Measurements from ENCODE around the gene ALPG.

DNA sequence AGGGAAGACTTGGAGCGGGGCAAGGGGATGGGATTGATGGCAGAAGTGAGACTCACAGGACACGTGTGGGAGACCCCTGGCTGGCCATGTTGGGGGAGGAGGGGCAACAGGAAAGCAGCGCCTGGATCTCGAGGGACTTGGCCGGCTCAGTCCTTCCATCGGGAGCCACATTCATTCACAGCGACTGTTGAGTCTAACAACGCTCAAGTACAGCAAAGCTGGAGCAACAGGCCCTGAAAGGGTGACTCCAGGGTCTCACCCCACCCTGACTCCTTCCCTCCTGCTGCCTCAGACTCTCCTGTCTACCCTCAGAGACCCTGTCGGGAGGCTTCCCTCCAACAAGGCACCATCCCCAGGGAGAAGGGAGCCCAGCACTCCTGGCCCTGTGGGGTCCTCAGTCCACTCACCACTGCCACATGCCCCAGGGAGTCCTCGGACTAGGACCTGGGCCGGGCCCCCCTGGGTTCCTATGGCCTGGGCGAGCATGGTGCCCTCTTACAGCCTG lies 34.6 kb downstream of the ALPG start:
- TF ChIP-seq SIN3A (IDR thresholded peaks at IDR 0.05; ENCODE audit: low read depth, low read length) (no peak), RUNX3 (IDR thresholded peaks at IDR 0.05; ENCODE audit: low read length) (no peak), EGR1 (IDR thresholded peaks at IDR 0.05; ENCODE audit: borderline replicate concordance in 1 of 2, low read depth in 2 of 2, low read length in 2 of 2) (no peak), PAX8 (IDR thresholded peaks at IDR 0.05) (no peak), POU2F2 (IDR thresholded peaks at IDR 0.05; ENCODE audit: borderline replicate concordance, low read depth, low read length) (no peak), BHLHE40 (IDR thresholded peaks at IDR 0.05; ENCODE audit: borderline replicate concordance in 1 of 2, low read depth in 2 of 2, low read length in 1 of 2) (no peak), TCF3 (IDR thresholded peaks at IDR 0.05; ENCODE audit: borderline replicate concordance, insufficient read depth, low read depth, low read length) (no peak)
- TF ChIP-seq, protein P1, sequence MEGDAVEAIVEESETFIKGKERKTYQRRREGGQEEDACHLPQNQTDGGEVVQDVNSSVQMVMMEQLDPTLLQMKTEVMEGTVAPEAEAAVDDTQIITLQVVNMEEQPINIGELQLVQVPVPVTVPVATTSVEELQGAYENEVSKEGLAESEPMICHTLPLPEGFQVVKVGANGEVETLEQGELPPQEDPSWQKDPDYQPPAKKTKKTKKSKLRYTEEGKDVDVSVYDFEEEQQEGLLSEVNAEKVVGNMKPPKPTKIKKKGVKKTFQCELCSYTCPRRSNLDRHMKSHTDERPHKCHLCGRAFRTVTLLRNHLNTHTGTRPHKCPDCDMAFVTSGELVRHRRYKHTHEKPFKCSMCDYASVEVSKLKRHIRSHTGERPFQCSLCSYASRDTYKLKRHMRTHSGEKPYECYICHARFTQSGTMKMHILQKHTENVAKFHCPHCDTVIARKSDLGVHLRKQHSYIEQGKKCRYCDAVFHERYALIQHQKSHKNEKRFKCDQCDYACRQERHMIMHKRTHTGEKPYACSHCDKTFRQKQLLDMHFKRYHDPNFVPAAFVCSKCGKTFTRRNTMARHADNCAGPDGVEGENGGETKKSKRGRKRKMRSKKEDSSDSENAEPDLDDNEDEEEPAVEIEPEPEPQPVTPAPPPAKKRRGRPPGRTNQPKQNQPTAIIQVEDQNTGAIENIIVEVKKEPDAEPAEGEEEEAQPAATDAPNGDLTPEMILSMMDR (IDR thresholded peaks at IDR 0.05 in 2 of 3, conservative IDR thresholded peaks at IDR 0.05 in 1 of 3; ENCODE audit: control insufficient read depth in 2 of 3, extremely low read depth in 1 of 3, insufficient read depth in 1 of 3, low read depth in 3 of 3, low read length in 3 of 3) = no peak

Measured in GM12878 (cell line).